Transverse colon (tissue), 4 donors: ENCODE data around the gene METAP1. TPM values are rescaled to one million over a fixed set of nuclear protein-coding genes. Genes with fewer than 3 reads are reported as not detected.

Experiments
- DNase-seq: peaks from one replicate; pipeline ENCODE4 v3.0.0-alpha.2; 2019
- H3K27ac ChIP-seq, 4 donors: fragments of 200-600 bp; sonication (generic); 2 replicates each; pipeline ENCODE4 v1.5.1; 2016 to 2018; ENCODE audit warnings: inconsistent platforms in 4 of 4
- H3K27me3 ChIP-seq: fragments of 200-600 bp; sonication (generic); 2 replicates; pipeline ENCODE4 v1.5.1; 2017; ENCODE audit warnings: inconsistent platforms
- H3K36me3 ChIP-seq, 4 donors: fragments of 200-600 bp; sonication (generic); 2 replicates each; pipeline ENCODE4 v1.5.1; 2017 to 2019; ENCODE audit warnings: inconsistent platforms in 4 of 4
- H3K4me1 ChIP-seq, 4 donors: fragments of 200-600 bp; sonication (generic); 2 replicates each; pipeline ENCODE4 v1.5.1; 2017 to 2020; ENCODE audit warnings: inconsistent platforms in 4 of 4
- H3K4me3 ChIP-seq, 4 donors: fragments of 200-600 bp; sonication (generic); 1 replicate in 1 of 4; 2 replicates in 3 of 4; pipeline versions ENCODE4 v1.5.1 to v1.6.1; 2017 to 2019; ENCODE audit warnings: inconsistent platforms in 4 of 4
- H3K9me3 ChIP-seq, 2 donors: fragments of 200-600 bp; sonication (generic); 2 replicates each; pipeline ENCODE4 v1.5.1; 2017 to 2019; ENCODE audit warnings: inconsistent platforms in 2 of 2
- EP300 ChIP-seq: sonication (generic); formaldehyde crosslinking; IDR thresholded peaks from one replicate; pipeline ENCODE4 v1.6.1; 2017; ENCODE audit warnings: antibody characterized with exemption, low read depth
- POLR2A ChIP-seq: fragments of 450-650 bp; IDR thresholded peaks from one replicate; pipeline ENCODE4 v1.6.1; 2016; ENCODE audit warnings: antibody characterized with exemption, mild to moderate bottlenecking, moderate library complexity
- POLR2AphosphoS5 ChIP-seq, 3 donors: sonication (generic); formaldehyde crosslinking; IDR thresholded peaks; one replicate each; pipeline ENCODE4 v1.6.1; 2016; ENCODE audit warnings: antibody characterized with exemption in 3 of 3
- whole genome bisulfite sequencing, 2 donors: methylation state at CpG; one replicate each; pipeline ENCODE4 v1.1.5; 2018; ENCODE audit warnings: low coverage in 1 of 2; 5-methylcytosine and 5-hydroxymethylcytosine counted together
- in situ Hi-C, 4 donors: fragments of 200-750 bp; cut with MboI; loops; one replicate each; pipeline versions ENCODE4 v1.15.0 to v1.15.1; 2017; ENCODE audit warnings: low sequenced_read_pairs in 3 of 4, low pct_ligation_motif_present in 1 of 4, low pct_unique_long_range_greater_than_20kb in 1 of 4
- intact Hi-C: fragments of 100-400 bp; cut with DNase I; formaldehyde crosslinking; loops from one replicate; pipeline ENCODE4 v1.15.1; 2023; ENCODE audit warnings: low total_unique reads
- total RNA-seq, 4 donors: library from RNA; depleted of rRNA; stranded (reverse); fragments of >200 nt; gene quantifications; one replicate each; pipeline ENCODE4 v1.1.0, GENCODE V29; 2016
- TF ChIP-seq, protein P1 (sequence below), 5 experiments: fragments of 200-600 bp in 3 of 5; fragments of 450-650 bp in 2 of 5; sonication (generic) in 3 of 5; IDR thresholded peaks; 1 replicate in 2 of 5; 2 replicates in 3 of 5; pipeline ENCODE4 v1.5.1; 2016 to 2017; ENCODE audit warnings: antibody characterized with exemption in 5 of 5, inconsistent platforms in 3 of 5, mild to moderate bottlenecking in 2 of 5, moderate library complexity in 1 of 5

Gene METAP1
- total RNA-seq, 4 donors from 2014 or later, result 34.8 to 66.1 (median 55.9) TPM

DNA sequence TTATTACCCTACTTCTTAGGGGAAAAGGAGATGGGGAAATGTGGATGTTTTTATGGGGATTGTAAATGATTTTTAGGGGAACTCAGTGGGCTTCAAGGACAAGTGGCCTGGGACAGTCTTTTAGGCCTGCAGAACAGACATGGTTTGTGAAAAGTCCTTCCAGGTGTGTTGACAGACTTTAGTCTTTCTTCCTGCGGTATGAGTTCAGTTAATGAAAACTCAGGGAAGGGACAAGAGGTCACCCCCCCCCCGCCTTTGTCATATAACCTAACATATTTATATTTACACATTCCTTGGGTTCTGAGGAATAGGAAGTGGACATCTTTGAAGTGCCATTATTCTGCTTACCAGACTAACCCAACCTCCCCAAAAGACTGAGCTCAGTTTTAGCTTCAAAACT, 31.8 kb downstream of the METAP1 start:
- no peak for TF ChIP-seq POLR2A
- intact Hi-C loops, result no loop called here
- no peak overlapping the region for H3K27ac ChIP-seq
- peaks cover 3 to 37% (median 30%) of the 10 kb centered on the region in 4 donors for H3K4me1 ChIP-seq
- no peaks in the 10 kb centered on the region for H3K9me3 ChIP-seq
- no peak overlapping the region for H3K4me3 ChIP-seq
- 38 to 61% methylated on average over 2 of the region's 2 CpGs for WGBS, 2 donors
- H3K36me3 ChIP-seq, result no peaks in the 10 kb centered on the region
- no peak for DNase-seq
- in situ Hi-C loops, result no loop called here
- no peaks in the 10 kb centered on the region for H3K27me3 ChIP-seq

DNA sequence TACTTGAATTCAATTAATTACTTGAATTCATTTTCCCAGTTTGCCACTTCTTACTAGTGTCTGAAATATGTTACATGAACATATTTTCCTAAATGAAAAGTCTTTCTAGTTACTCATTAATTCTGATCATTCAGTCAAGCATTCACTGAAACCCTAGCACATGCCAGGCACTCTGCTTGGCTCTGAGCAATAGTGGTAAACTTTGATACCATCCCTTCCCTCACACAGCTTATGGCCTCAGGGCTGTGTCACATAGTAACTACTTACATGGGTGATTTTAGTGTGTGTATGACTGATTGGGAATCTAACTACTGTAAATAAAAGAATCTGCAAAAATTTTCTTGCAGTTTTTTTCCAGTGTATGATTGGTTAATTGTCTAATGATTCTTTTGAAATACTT, 32.7 kb downstream of the METAP1 start:
- H3K4me3 ChIP-seq, result no peak overlapping the region
- peaks cover 3 to 37% (median 28%) of the 10 kb centered on the region in 4 donors for H3K4me1 ChIP-seq
- no peaks in the 10 kb centered on the region for H3K9me3 ChIP-seq
- no peaks in the 10 kb centered on the region for H3K36me3 ChIP-seq
- H3K27ac ChIP-seq, result no peak overlapping the region
- H3K27me3 ChIP-seq, result no peaks in the 10 kb centered on the region
- in situ Hi-C loops, result no loop called here
- DNase-seq, result no peak
- TF ChIP-seq, protein P1, sequence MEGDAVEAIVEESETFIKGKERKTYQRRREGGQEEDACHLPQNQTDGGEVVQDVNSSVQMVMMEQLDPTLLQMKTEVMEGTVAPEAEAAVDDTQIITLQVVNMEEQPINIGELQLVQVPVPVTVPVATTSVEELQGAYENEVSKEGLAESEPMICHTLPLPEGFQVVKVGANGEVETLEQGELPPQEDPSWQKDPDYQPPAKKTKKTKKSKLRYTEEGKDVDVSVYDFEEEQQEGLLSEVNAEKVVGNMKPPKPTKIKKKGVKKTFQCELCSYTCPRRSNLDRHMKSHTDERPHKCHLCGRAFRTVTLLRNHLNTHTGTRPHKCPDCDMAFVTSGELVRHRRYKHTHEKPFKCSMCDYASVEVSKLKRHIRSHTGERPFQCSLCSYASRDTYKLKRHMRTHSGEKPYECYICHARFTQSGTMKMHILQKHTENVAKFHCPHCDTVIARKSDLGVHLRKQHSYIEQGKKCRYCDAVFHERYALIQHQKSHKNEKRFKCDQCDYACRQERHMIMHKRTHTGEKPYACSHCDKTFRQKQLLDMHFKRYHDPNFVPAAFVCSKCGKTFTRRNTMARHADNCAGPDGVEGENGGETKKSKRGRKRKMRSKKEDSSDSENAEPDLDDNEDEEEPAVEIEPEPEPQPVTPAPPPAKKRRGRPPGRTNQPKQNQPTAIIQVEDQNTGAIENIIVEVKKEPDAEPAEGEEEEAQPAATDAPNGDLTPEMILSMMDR (IDR thresholded peaks at IDR 0.05), result no peak
- TF ChIP-seq POLR2AphosphoS5 (IDR thresholded peaks at IDR 0.05) (no peak), EP300 (no peak), POLR2A (no peak)
- intact Hi-C loops, result no loop called here

DNA sequence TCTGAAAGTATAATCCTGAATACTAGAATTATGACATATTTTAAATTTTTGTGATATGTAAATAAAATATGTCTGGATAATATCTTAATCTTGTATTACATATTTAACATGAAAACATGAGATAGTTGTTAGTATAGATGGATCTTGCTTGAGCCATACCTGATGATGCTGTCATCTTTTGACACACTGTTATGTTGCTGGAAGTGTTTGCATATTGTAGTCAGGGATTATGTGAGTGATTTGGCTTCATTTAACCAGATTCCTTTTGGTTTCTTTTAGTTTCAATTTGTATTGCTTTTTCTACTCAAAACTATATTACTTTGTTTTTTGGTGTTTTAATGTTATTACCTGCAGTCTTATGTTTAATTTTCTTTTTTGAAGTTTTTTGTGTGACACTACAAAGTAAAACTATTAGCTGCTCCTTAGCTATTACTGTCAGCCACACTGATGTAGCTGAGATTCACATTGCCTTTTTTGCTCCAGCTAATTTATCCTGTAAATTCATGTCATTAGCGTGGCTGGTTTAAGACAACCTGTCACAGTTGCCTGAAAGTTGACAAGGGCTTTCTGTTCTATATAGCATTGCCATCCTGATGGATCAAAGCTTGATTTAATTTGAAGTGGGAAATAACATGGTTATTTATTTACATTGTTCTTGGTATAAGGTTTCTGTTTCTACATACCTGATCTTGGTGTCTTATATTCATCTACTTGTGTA, 33.7 kb downstream of the METAP1 start:
- Histone ChIP-seq H3K4me3 (no peak overlapping the region), H3K9me3 (no peaks in the 10 kb centered on the region), H3K4me1 (peaks cover 3 to 28% (median 23%) of the 10 kb centered on the region in 4 donors), H3K36me3 (peaks cover 0 to 2% (median 0%) of the 10 kb centered on the region in 4 donors), H3K27ac (no peak overlapping the region), H3K27me3 (no peaks in the 10 kb centered on the region)
- intact Hi-C loops (no loop called here), in situ Hi-C loops (no loop called here)
- 0 to 38% methylated on average over 1 of the region's 1 CpG for WGBS, 2 donors
- TF ChIP-seq, protein P1 (IDR thresholded peaks at IDR 0.05), result no peak
- TF ChIP-seq POLR2A, result no peak
- no peak for TF ChIP-seq POLR2AphosphoS5 (IDR thresholded peaks at IDR 0.05)
- TF ChIP-seq EP300, result no peak
- no peak for DNase-seq

DNA sequence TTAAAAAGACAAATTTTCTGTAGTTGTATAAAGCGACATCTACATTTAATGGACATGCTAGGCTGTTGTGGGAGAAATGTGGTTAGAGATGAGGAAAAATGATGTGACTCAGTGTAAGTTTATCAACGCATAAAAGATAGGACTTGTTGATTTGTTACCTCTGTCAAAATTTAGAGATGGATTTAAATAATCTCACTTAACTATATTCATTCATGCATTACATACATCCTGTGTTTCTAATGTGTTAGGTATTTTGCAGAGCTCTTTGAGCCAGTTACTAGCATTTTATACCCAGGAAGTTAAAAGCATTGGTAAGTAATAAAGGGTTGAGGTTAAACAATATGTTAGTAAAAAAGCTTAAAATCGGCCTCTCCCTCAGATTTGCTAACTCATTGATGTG, 34.3 kb downstream of the METAP1 start:
- 73 to 74% methylated on average over 3 of the region's 3 CpGs for WGBS, 2 donors
- no peaks in the 10 kb centered on the region for H3K27me3 ChIP-seq
- in situ Hi-C loops, result no loop called here
- peaks cover 0 to 21% (median 17%) of the 10 kb centered on the region in 4 donors for H3K4me1 ChIP-seq
- TF ChIP-seq, protein P1 (IDR thresholded peaks at IDR 0.05), result no peak
- TF ChIP-seq EP300 (no peak), POLR2AphosphoS5 (IDR thresholded peaks at IDR 0.05) (no peak), POLR2A (no peak)
- DNase-seq, result no peak
- peaks cover 0 to 5% (median 0%) of the 10 kb centered on the region in 4 donors for H3K36me3 ChIP-seq
- no peak overlapping the region for H3K4me3 ChIP-seq
- intact Hi-C loops, result no loop called here
- H3K27ac ChIP-seq, result no peak overlapping the region
- no peaks in the 10 kb centered on the region for H3K9me3 ChIP-seq

DNA sequence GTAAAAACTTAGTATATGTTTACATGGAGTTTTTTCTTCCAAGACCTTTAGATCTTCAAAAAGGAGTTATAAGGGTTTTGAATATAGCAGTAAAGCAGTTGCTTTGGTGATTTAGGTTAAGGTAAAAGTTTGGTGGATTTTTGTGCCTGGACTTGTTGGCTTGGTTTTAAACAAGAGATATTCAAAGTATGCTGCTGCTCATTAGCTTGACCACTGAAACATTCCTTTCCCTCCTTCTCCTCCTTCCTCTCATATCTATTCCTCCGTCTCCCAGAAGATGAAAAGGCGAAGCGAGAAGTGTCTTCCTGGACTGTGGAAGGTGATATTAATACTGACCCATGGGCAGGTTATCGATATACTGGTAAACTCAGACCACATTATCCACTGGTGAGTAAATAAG, 38.4 kb downstream of the METAP1 start:
- Histone ChIP-seq H3K36me3 (peaks cover 0 to 13% (median 0%) of the 10 kb centered on the region in 4 donors), H3K9me3 (peaks cover 11 to 15% of the 10 kb centered on the region in 2 donors), H3K27ac (no peak overlapping the region), H3K4me3 (no peak overlapping the region), H3K4me1 (no peaks in the 10 kb centered on the region), H3K27me3 (no peaks in the 10 kb centered on the region)
- WGBS, 2 donors, result 93 to 100% methylated on average over 2 to 4 of the region's 4 CpGs
- intact Hi-C loops, result no loop called here
- TF ChIP-seq POLR2A (no peak), EP300 (no peak), POLR2AphosphoS5 (IDR thresholded peaks at IDR 0.05) (no peak)
- TF ChIP-seq, protein P1 (IDR thresholded peaks at IDR 0.05), result no peak
- in situ Hi-C loops, result no loop called here
- DNase-seq, result no peak
